Mucosa of gallbladder (tissue), 1 donor: ENCODE results near the gene PGM2L1. TPM values are rescaled to one million over a fixed set of nuclear protein-coding genes. Genes with fewer than 3 reads are reported as not detected.
"Not testable (repeated sequence)": the region's sequence is repeated elsewhere in the genome, so short reads cannot be mapped to it uniquely, and the experiment has no call there.

Experiments used
- DNase-seq: peaks from one replicate; pipeline ENCODE4 v3.0.0-alpha.2; 2020; ENCODE audit warnings: low spot score
- total RNA-seq: library from RNA; stranded (reverse); gene quantifications from one replicate; pipeline ENCODE4 v1.2.1, GENCODE V29; 2021
- donor health status: DM: no; HTN: no; CAD: no.

The PGM2L1 gene
- total RNA-seq, 1 donor from 2014 or later: 14.0 TPM

DNA sequence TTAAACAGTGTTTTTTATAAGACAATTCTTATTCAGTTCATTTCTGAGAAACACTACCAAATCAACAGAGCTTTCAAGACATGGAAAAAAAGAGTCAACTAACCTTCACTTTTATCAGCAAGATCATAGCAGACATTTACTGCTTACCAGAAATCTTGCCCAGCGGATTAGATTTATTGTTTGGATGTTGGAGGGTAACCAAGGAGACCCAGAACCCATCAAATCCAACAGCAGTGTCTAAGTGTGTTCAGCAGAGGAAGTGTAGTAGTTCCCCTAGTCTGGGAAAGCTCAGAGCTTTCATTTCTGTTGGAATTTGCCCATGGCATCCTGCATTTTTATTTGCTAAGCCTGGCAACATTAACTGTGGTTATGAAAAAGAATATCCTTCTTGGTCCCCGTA, 2.4 kb upstream of the PGM2L1 start:
- DNase-seq: no peak

DNA sequence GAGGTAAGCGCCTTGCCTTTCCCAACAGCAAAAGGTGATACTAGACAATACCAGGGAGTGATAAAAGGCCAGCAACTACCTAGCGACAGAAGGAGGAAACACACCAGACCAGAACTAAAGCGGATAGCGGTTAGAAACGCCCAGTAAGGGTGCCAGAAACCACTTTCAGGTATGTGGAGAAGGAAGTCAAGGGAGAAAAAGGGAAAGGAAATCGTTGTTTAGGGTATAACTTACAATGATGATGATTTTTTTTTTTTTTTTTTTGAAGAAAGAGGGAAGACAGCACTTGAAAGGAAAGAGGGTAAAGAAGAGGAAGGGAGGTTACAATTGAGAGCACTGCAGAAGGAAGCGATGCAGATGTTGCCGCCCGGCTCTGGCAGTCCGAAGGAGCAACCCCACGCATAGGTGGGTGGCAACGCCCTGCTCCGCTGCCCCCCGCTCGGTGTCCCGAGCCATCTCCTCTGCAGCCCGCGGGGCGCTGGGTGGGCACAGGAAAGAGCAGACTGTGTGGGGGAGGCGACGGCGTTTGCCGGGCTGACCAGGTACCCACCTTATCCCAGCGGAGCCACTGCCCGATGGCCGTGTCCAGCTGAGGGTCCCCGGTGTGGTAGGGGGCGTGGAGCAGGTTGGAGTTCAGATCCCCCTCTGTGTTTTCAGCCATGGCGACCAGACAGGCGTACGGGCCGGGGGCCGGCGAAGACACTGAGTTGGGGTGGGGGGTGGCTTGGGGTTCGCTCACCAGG, 561 bp downstream of the PGM2L1 start:
- DNase-seq: peak; percentile 50

- no peak for DNase-seq
Observed at GRCh38 chr11:74392256-74392655, 6.0 kb downstream of the PGM2L1 start.

- no peak for DNase-seq
Observed at GRCh38 chr11:74391193-74391592, 7.0 kb downstream of the PGM2L1 start.

DNA sequence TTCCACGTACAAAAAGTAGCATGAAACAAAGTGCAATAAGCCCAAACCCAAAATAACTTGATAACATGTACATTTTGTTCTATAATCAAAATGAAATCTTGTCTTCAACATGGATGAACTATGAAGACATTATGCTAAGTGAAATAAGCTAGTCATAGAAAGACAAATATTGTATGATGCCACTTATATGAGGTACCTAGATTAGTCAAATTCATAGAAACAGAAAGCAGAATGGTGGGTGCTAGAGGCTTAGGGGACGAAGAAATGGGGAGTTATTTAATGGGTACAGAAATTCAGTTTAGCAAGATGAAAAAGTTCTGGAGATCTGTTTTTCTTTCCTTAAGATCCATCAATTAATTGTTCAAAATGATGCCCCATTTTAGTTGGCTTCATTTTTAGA, 7.5 kb downstream of the PGM2L1 start:
- no peak for DNase-seq

DNA sequence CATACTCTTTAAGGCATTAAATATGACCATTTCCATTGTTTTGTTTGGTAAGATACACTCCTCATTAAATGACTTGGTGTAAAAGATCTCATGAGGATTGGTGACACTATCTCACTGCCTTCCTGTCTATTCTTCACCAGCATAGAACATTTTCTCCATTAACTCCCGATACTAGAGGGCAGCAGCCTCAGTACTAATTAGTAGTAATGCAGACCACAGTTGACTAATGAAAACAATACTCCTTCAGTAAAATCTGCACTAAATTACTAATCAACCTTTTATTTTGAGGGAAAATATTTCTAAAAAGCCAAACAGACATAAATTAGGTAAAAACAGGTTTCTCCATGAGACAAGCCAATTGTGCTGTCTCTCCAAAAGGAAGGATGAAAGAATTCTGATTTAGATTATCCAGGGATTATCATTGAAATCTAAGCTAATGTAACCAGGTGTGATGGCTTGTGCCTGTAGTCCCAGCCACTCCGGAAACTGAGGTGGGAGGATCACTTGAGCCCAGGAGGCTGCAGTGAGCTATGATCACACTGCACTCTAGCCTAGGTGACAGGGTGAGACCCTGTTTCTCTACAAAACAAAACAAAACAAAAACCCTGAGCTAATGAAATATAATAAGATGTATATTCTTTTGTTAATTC, 9.4 kb downstream of the PGM2L1 start:
- peak; percentile 82 for DNase-seq

DNA sequence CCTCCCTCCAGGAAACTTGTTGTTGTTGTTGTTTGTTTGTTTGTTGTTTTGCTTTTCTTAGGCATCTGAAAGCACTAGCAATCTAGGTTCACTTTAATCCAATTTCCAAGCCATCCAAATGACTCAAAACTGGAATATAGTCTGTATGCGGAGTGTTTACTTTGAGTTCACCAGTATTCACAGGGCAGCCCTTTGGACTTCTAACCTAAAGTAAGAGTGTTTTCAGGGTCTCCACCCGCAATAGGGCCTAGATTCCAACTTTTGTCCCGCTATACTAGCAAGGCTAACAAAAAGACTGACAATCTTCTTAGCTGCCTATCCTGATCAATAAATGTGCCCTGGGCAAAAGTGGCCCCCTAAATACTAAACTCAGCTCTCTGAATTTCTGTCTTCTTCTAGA, 13.6 kb downstream of the PGM2L1 start:
- DNase-seq: no peak

- DNase-seq: peak; percentile 62
Observed at GRCh38 chr11:74380746-74381439, 17.3 kb downstream of the PGM2L1 start.

GRCh38 chr11:74377689-74378088, 20.5 kb downstream of the PGM2L1 start:
- DNase-seq: no peak

DNA sequence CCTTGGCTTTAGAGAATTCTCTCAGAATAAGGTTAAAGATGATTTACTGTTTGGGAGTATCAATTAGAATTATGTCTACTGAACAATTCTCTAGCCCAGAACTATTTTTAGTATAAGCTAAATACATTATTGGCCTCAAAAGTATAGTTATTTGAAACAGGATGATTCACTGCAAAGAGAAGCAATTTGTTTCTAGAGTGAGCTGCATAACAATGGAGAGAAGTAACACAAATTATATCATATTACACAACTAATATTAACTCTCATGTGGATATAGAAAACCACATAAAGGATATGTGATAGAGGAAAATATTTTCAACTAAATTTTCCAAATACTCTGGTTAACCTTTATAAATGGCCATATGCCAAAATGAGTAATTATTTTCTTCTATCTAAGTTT, 24.9 kb downstream of the PGM2L1 start:
- DNase-seq: no peak

DNA sequence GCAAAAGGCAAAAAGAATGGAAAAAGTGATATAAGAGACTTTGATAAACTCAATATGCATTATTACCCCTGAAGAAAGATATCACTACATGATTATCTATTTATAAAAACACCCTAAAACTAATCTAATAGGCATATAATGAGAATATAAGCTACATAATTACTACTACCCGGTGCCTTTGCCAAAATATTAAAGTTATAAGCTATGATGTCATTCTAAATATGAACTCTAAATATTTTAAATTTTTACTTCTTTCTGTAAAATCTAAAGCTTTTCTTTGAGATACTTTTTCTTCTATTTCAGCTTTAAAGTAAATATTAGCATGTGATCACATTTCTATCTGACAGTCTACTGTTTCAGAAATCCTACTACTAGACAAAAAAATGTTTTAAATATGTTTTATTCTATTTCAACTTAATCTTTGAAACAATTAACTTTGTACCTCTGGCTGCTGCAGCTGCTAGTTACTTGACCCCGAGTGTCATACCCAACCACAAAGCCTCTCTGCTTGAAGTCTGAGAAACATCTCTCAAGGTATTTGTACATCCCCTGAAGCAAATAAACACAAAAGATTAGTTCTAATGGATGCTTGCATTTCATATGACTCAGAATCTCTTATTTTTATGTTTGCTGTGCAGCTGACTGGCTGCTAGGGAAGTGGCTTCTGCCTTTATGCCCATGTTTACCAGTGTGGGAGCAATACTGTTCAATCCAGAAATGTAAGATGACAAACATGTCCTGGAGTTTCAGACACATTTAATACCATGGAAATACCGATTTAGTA, 26.8 kb downstream of the PGM2L1 start:
- DNase-seq: no peak

- no peak for DNase-seq
Observed at GRCh38 chr11:74370123-74370522, 28.1 kb downstream of the PGM2L1 start.

- DNase-seq: no peak
Observed at GRCh38 chr11:74367881-74368280, 30.4 kb downstream of the PGM2L1 start.

DNA sequence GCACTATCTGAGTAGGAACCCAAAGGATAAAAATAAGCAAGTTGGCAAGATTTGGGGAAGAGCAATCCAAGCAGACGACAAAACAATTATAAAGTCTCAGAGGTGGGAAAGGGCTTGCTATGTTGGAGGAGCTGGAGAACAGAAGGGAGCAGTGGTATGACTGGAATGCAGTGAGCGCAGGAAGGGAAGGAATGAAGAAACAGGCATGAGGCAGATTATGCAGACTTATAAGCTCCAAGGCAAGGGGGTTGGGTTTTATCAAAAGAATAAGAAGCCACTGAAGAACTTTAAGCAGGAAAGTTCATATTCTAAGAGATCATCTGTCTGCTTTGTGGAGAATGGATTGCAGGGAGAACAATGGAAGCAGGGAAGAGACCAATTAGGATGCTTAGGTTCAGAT, 31.7 kb downstream of the PGM2L1 start:
- no peak for DNase-seq

DNA sequence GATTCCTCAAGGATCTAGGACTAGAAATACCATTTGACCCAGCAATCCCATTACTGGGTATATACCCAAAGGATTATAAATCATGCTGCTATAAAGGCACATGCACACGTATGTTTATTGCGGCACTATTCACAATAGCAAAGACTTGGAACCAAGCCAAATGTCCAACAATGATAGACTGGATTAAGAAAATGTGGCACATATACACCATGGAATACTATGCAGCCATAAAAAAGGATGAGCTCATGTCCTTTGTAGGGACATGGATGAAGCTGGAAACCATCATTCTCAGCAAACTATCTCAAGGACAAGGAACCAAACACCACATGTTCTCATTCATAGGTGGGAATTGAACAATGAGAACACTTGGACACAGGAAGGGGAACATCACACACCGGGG, 32.4 kb downstream of the PGM2L1 start:
- not testable (repeated sequence) for DNase-seq

DNA sequence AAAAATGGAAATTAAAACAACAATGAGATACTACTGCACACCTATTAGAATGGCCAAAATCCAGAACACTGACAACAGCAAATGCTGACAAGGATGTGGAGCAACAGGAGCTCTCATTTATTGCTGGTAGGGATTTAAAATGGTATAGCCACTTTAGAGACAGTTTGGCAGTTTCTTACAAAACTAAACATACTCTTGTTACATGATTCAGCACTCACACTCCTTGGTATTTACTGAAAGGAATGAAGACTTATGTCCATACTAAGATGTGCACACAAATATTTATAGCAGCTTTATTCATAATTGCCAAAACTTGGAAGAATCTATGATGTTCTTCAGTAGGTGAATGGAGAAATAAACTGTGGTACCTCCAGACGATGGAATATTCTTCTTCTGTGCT, 40.8 kb downstream of the PGM2L1 start:
- DNase-seq: no peak

DNA sequence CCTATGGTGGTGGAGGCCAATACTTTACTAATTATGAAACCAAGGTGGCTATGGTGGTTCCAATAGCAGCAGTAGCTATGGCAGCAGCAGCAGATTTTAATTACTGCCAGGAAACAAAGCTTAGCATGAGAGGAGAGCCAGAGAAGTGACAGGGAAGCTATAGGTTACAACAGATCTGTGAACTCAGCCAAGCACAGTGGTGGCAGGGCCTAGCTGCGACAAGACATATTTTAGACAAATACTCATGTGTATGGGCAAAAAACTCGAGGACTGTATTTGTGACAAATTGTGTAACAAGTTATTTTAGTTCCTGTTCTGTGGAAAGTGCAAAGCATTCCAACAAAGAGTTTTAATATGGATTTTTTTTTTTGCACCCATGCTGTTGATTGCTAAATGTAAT, 42.6 kb downstream of the PGM2L1 start:
- DNase-seq: no peak

DNA sequence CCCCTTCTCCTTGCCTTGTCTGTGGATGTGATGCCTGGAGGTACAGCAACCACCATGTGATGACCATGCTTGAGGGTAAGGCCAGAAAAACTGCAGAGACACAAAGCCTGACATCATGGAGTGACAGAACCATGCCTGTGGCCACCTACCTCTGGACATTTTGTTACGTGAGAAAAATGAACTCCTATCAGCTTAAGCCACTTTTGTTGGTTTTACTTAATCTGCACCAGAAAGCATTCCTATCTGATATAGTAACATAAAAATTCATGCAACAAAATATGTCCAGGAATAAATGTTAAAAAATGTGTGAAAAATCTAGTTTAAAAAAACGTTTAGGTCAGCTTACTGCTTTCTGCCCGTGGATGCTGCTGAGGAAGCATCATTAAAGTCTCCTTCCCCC, 44.2 kb downstream of the PGM2L1 start:
- DNase-seq: no peak

GRCh38 chr11:74347381-74347780, 50.9 kb downstream of the PGM2L1 start:
- no peak for DNase-seq

- DNase-seq: no peak
Observed at GRCh38 chr11:74345420-74345819, 52.8 kb downstream of the PGM2L1 start.

DNA sequence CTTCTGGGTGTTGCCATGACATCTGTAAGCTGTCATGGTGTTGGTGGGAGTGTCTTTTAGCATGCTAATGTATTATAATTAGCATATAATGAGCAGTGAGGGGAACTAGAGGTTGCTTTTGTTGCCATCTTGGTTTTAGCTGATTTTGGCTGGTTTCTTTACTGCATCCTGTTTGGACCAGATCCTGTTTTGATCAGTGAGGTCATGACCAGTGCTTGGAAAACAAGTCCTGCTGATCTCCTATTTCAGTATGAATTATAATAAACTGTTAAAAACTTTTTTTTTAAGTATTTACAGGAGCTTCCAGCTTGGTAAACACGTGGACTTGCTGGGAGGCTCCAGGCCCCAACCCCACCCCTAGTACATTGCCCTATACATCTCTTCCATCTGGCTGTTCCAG, 56.3 kb downstream of the PGM2L1 start:
- DNase-seq: no peak

- no peak for DNase-seq
Observed at GRCh38 chr11:74339619-74340018, 58.6 kb downstream of the PGM2L1 start.
